Pancreas (tissue), 10 donors: ENCODE results near the gene EPB41L5. TPM values are rescaled to one million over a fixed set of nuclear protein-coding genes. Genes with fewer than 3 reads are reported as not detected.
"Not testable (repeated sequence)": the region's sequence is repeated elsewhere in the genome, so short reads cannot be mapped to it uniquely, and the experiment has no call there.

ENCODE experiments used
- ATAC-seq, 4 donors: fragments of 200-7000 bp; cut with Tn5 transposase; one replicate each; pipeline versions ENCODE4 v1.8.0 to v1.9.1; 2020; ENCODE audit warnings: mild to moderate bottlenecking in 4 of 4, moderate library complexity in 4 of 4
- DNase-seq, 6 donors: peaks; one replicate each; pipeline ENCODE4 v3.0.0-alpha.2; 2020
- FAIRE-seq: peaks from 2 replicates; lab custom pipeline; 2012; peaks lifted over from hg19 to GRCh38; lab: Jason Lieb, UNC
- H3K27ac ChIP-seq, 4 donors: fragments of 200-600 bp; sonication (generic); 1 replicate in 3 of 4; 2 replicates in 1 of 4; pipeline versions ENCODE4 v1.5.0 to v1.8.0; 2020
- H3K27me3 ChIP-seq, 4 donors: fragments of 200-600 bp; one replicate each; pipeline ENCODE4 v1.8.0; 2021
- H3K36me3 ChIP-seq, 3 donors: fragments of 200-600 bp; sonication (generic) in 1 of 3; one replicate each; pipeline versions ENCODE4 v1.5.0 to v1.8.0; 2020 to 2021
- H3K4me1 ChIP-seq, 3 donors: fragments of 200-600 bp; one replicate each; pipeline ENCODE4 v1.8.0; 2021
- H3K4me3 ChIP-seq, 4 donors: fragments of 200-600 bp; sonication (generic) in 2 of 4; one replicate each; pipeline versions ENCODE4 v1.5.0 to v1.8.0; 2020 to 2021
- H3K9me3 ChIP-seq, 4 donors: fragments of 200-600 bp; one replicate each; pipeline ENCODE4 v1.8.0; 2021
- CTCF ChIP-seq, 4 donors: fragments of 200-600 bp; sonication (generic) in 3 of 4; IDR thresholded peaks; one replicate each; pipeline versions ENCODE4 v1.5.0 to v1.8.0; 2021; ENCODE audit warnings: antibody characterized with exemption in 4 of 4
- WGBS, 2 donors: extraction: QIAGEN DNeasy Blood & Tissue Kit; methylation state at CpG; one replicate each; pipeline ENCODE4 v1.1.7; 2013; 5-methylcytosine and 5-hydroxymethylcytosine counted together
- intact Hi-C, 3 donors: fragments of 100-400 bp; cut with DNase I; formaldehyde crosslinking; loops; one replicate each; pipeline versions ENCODE4 v1.11.1 to v1.14.2; 2022
- polyA plus RNA-seq, 2 donors: library from polyadenylated mRNA; stranded (reverse); fragments of 200-250 nt; gene quantifications; one replicate each; pipeline ENCODE4 v1.2.3, GENCODE V29; 2013
- total RNA-seq, 6 donors: library from RNA; stranded (reverse); fragmentation: NEBNext Ultra II Directional in 4 of 6; extraction: Animal tissue kit (Norgen Biotek cat#: 25700) in 4 of 6; gene quantifications; one replicate each; pipeline versions ENCODE4 v1.2.1 to v1.2.4, GENCODE V29; 2021 to 2023
- donor health status: healthy with polysubstance abuse.
- donor health status: DM: no; HTN: no; CAD: no; lungs with moderate emphysema.
- donor health status: DM: no; HTN: no; CAD: no.
- donor health status: control.
- donor health status: control.
- donor health status: Bipolar disorder and iron deficiency.
- donor health status: DM: yes; HTN: yes; CAD: no.
- donor health status: DM: no; HTN: no; CAD: no.
- donor health status: DM: no; HTN: no; CAD: no.
- donor health status: DM: yes; HTN: yes; CAD: no.

Gene EPB41L5
- total and polyA plus RNA-seq, 8 donors = 7.3 to 23.8 (median 20.5) TPM

- ATAC-seq (no peak), DNase-seq (no peak), FAIRE-seq (no peak)
- intact Hi-C loops = no loop called here
- 83 to 100% methylated on average over 1 of the region's 1 CpG for WGBS, 2 donors
- no peaks in the 10 kb centered on the region for H3K36me3 ChIP-seq
- no peak overlapping the region for H3K4me3 ChIP-seq
- no peaks in the 10 kb centered on the region for H3K9me3 ChIP-seq
- no peaks in the 10 kb centered on the region for H3K4me1 ChIP-seq
- no peaks in the 10 kb centered on the region for H3K27me3 ChIP-seq
- TF ChIP-seq CTCF (IDR thresholded peaks at IDR 0.05) = no peak
- no peak overlapping the region for H3K27ac ChIP-seq
Observed at GRCh38 chr2:120189189-120189588, 176.3 kb downstream of the EPB41L5 start.

- 50 to 73% methylated on average over 1 of the region's 1 CpG for WGBS, 2 donors
- TF ChIP-seq CTCF (IDR thresholded peaks at IDR 0.05) = no peak
Observed at GRCh38 chr2:120192280-120192679, 179.4 kb downstream of the EPB41L5 start.

GRCh38 chr2:120195553-120195952, 182.7 kb downstream of the EPB41L5 start:
- no peaks in the 10 kb centered on the region for H3K27me3 ChIP-seq
- DNase-seq = no peak
- intact Hi-C loops = no loop called here
- no peak for FAIRE-seq
- WGBS, 2 donors = 92 to 97% methylated on average over 1 of the region's 1 CpG
- H3K4me1 ChIP-seq = no peaks in the 10 kb centered on the region
- ATAC-seq = no peak
- no peak overlapping the region for H3K4me3 ChIP-seq
- TF ChIP-seq CTCF (IDR thresholded peaks at IDR 0.05) = no peak
- no peaks in the 10 kb centered on the region for H3K36me3 ChIP-seq
- H3K9me3 ChIP-seq = no peaks in the 10 kb centered on the region
- no peak overlapping the region for H3K27ac ChIP-seq

More at GRCh38 chr2:120192280-120192679, 179.4 kb downstream of the EPB41L5 start:
- DNase-seq (no peak), FAIRE-seq (no peak), ATAC-seq (no peak)
- Histone ChIP-seq H3K4me3 (no peak overlapping the region), H3K27ac (no peak overlapping the region), H3K36me3 (no peaks in the 10 kb centered on the region), H3K27me3 (no peaks in the 10 kb centered on the region), H3K9me3 (no peaks in the 10 kb centered on the region), H3K4me1 (no peaks in the 10 kb centered on the region)
- intact Hi-C loops = no loop called here

GRCh38 chr2:120199817-120200459, 187.1 kb downstream of the EPB41L5 start:
- ATAC-seq, H3K36me3 ChIP-seq, H3K4me1 ChIP-seq, H3K4me3 ChIP-seq, DNase-seq, intact Hi-C loops, H3K9me3 ChIP-seq, FAIRE-seq, H3K27ac ChIP-seq, H3K27me3 ChIP-seq: not testable (repeated sequence)
- 97% methylated on average over 10 of the region's 10 CpGs for WGBS, 2 donors

- no peak overlapping the region for H3K27ac ChIP-seq
- no peak overlapping the region for H3K4me3 ChIP-seq
- no peak for TF ChIP-seq CTCF (IDR thresholded peaks at IDR 0.05)
- H3K36me3 ChIP-seq = no peaks in the 10 kb centered on the region
- intact Hi-C loops = no loop called here
- ATAC-seq (peak in 1 of 4 donors; percentile 46), DNase-seq (no peak), FAIRE-seq (no peak)
- H3K9me3 ChIP-seq = no peaks in the 10 kb centered on the region
- no peaks in the 10 kb centered on the region for H3K27me3 ChIP-seq
- H3K4me1 ChIP-seq = no peaks in the 10 kb centered on the region
- 57 to 60% methylated on average over 10 of the region's 10 CpGs for WGBS, 2 donors
Observed at GRCh38 chr2:120203251-120204021, 190.6 kb downstream of the EPB41L5 start.
